ENCODE data around the gene AK1.

GRCh38 chr9:127878652-127879390, 1.3 kb upstream of the AK1 start:
- TF ChIP-seq CTCF (conservative IDR thresholded peaks at IDR 0.05; ENCODE audit: low read length): no peak
- no peak for TF ChIP-seq EZH2phosphoT487 (IDR thresholded peaks at IDR 0.05; ENCODE audit: borderline replicate concordance)

Data from Loucy (cell line).